ENCODE measurements around the gene RNF217.
"Not testable (repeated sequence)": the region's sequence is repeated elsewhere in the genome, so short reads cannot be mapped to it uniquely, and the experiment has no call there.

The RNF217 gene

DNA sequence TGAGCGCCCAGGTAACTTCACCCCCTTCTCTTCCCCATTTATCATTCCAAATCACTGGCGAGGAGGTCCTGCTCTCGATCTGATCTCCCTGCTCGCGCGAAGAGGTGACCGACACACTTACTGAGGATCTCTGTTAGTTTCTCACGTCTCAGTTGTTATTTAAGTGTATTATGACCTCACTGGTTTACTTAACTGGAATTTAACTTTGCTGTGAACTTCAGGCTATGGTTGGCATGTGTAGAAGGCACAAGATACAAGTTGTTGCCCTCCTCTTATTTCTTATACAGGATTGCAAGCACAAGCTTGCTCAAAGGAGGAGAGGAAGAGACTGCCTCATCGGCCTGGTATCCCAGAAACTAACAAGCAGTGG is 1.2 kb downstream of the RNF217 start:
- Histone ChIP-seq H3K27me3 (ENCODE audit: control insufficient read depth, insufficient read depth, low read length) (peaks cover 9% of the 10 kb centered on the region), H3K9ac (ENCODE audit: low read depth, low read length) (peak overlapping the region; percentile 48), H3K27ac (ENCODE audit: low read depth, low read length) (no peak overlapping the region), H3K9me3 (ENCODE audit: control insufficient read depth, insufficient read depth, low read length) (no peaks in the 10 kb centered on the region), H3K4me3 (ENCODE audit: low read depth, low read length) (peak overlapping the region; percentile 81), H3K36me3 (ENCODE audit: control insufficient read depth, insufficient read depth, low read length) (no peaks in the 10 kb centered on the region), H3K4me1 (ENCODE audit: control insufficient read depth, insufficient read depth, low read length) (peaks cover 19% of the 10 kb centered on the region)

DNA sequence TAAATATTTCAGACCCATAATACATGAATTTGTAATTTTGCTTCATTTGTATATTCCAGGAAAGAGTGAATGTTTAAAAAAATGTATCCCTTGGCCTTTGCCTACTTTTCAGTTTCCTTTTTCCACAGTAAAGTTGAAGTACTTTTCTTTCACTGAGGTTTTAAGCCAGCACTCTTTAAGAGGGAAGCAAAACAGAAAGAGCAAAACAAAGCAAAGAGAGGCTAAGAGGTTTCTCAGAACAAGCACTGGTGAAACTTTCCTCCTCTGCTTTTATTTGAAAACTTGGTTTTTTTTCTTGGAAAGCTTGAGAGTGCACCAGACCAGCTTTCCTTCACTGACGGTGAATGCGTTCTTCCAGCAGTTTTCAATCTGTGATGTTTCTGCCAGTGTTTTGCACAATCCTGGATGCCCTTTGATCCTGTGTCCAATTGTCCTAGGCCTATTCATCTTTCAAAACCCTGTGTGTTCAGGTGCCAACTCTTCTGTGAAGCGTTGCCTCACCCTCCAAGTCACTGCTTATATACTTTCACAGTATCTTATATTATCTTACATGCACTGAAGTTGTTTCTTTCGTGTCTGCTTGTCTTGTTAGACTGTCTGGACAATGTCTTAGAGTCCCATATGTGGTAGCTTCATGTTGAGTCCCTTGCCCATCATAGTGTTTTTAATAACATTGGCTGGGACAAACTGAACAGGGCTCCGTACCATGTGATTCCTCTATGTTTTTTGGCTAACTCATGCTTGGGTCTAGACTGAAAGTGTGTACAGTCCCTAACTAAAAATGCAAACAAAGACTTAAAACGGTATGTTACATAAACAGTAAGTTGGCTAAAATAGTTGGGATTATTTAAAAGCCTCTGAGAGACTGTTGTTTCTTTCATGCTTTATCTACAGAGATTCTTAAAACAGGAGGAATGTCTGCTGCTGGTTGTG is 1.9 kb downstream of the RNF217 start:
- Histone ChIP-seq H3K4me1 (ENCODE audit: control insufficient read depth, insufficient read depth, low read length) (peaks cover 19% of the 10 kb centered on the region), H3K36me3 (ENCODE audit: control insufficient read depth, insufficient read depth, low read length) (no peaks in the 10 kb centered on the region), H3K27ac (ENCODE audit: low read depth, low read length) (no peak overlapping the region), H3K27me3 (ENCODE audit: control insufficient read depth, insufficient read depth, low read length) (peaks cover 9% of the 10 kb centered on the region), H3K4me3 (ENCODE audit: low read depth, low read length) (peak overlapping the region; percentile 81), H3K9ac (ENCODE audit: low read depth, low read length) (no peak overlapping the region), H3K9me3 (ENCODE audit: control insufficient read depth, insufficient read depth, low read length) (no peaks in the 10 kb centered on the region)

DNA sequence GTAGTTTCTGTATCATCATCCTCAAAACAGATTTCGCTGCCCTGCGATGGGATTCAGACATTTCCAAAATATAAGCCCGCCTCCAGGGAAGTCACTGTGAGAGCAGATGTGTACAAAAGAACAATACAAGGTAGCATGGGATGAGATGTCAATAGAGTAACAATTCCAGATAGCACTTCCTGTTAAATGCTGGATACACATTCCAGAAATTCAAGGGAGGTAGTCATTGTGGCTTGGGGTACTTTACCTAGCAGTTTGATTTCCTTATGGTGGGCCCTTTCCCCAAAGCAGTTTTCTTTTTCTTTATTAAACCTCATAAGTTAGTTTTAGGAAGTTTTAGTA is 2.5 kb downstream of the RNF217 start:
- Histone ChIP-seq H3K27me3 (ENCODE audit: control insufficient read depth, insufficient read depth, low read length) (peaks cover 9% of the 10 kb centered on the region), H3K9me3 (ENCODE audit: control insufficient read depth, insufficient read depth, low read length) (no peaks in the 10 kb centered on the region), H3K4me3 (ENCODE audit: low read depth, low read length) (0 out of 2 replicates have a peak overlapping the region, but pooled peaks have one; percentile 81), H3K4me1 (ENCODE audit: control insufficient read depth, insufficient read depth, low read length) (peaks cover 19% of the 10 kb centered on the region), H3K27ac (ENCODE audit: low read depth, low read length) (no peak overlapping the region), H3K36me3 (ENCODE audit: control insufficient read depth, insufficient read depth, low read length) (no peaks in the 10 kb centered on the region), H3K9ac (ENCODE audit: low read depth, low read length) (no peak overlapping the region)

DNA sequence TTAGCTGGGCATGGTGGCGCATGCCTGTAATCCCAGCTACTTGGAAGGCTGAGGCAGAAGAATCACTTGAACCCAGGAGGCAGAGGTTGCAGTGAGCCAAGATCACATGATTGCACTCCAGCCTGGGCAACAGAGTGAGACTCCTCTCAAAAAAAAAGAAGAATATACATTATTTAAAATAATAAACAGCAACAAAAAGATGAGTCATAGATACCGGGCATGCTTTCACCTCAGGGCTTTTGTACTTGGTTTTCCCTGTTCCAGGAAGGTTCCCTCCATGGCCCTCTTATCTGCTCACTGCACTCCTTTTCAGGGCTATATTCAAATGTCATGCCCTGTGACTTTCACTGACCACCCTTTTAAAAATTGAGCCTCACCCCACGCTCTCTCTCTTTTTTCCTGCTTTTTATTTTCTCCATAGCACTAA is 3.2 kb downstream of the RNF217 start:
- H3K9ac ChIP-seq (ENCODE audit: low read depth, low read length); H3K4me3 ChIP-seq (ENCODE audit: low read depth, low read length): not testable (repeated sequence)

DNA sequence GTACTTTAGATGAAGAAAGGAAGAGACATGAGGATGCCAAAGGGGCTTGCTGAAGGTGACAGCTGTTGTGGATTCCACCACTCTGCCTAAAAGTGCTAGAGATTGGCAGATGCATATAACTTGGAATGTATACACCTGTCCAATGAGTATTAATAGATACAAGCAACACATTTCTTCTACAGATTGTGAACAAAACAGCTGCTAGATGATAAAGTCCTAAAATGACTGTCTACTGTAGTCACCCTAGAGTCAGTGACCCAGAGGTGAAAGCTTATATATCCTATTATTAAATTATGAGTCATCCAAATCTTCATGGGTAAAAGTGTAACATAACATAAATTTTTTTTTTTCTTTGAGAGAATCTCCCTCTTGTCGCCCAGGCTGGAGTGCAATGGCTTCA is 5.2 kb downstream of the RNF217 start:
- Histone ChIP-seq H3K4me3 (ENCODE audit: low read depth, low read length) (no peak overlapping the region), H3K4me1 (ENCODE audit: control insufficient read depth, insufficient read depth, low read length) (peaks cover 13% of the 10 kb centered on the region), H3K36me3 (ENCODE audit: control insufficient read depth, insufficient read depth, low read length) (no peaks in the 10 kb centered on the region), H3K9me3 (ENCODE audit: control insufficient read depth, insufficient read depth, low read length) (no peaks in the 10 kb centered on the region), H3K27me3 (ENCODE audit: control insufficient read depth, insufficient read depth, low read length) (no peaks in the 10 kb centered on the region), H3K9ac (ENCODE audit: low read depth, low read length) (no peak overlapping the region), H3K27ac (ENCODE audit: low read depth, low read length) (no peak overlapping the region)

More for the DNA sequence above, 3.2 kb downstream of the RNF217 start:
- not testable (repeated sequence) for H3K27me3 ChIP-seq (ENCODE audit: control insufficient read depth, insufficient read depth, low read length); H3K9me3 ChIP-seq (ENCODE audit: control insufficient read depth, insufficient read depth, low read length); H3K36me3 ChIP-seq (ENCODE audit: control insufficient read depth, insufficient read depth, low read length); H3K27ac ChIP-seq (ENCODE audit: low read depth, low read length)
- H3K4me1 ChIP-seq (ENCODE audit: control insufficient read depth, insufficient read depth, low read length), result peaks cover 19% of the 10 kb centered on the region

DNA sequence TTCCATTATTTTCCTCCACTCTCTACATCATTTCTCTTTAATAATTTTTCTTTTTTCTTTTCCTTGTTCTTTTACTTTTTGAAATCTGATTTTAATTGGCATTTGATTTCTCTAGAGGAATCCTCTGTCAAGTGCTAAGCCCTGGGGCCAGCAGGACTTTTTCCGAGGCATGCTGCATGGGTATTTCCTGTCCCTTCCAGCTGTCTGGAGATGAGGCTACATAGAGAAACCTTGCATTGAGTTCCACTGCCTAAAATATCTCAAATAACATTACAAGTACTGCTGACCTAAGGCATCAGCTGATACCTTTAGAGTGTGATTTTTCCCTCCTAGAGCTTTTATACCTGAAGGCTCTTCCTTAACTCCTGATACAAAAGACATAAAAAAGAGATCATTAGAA is 6.2 kb downstream of the RNF217 start:
- no peak overlapping the region for H3K9ac ChIP-seq (ENCODE audit: low read depth, low read length)
- H3K27ac ChIP-seq (ENCODE audit: low read depth, low read length), result no peak overlapping the region
- peaks cover 2% of the 10 kb centered on the region; the same call in 1 of the 2 replicates for H3K36me3 ChIP-seq (ENCODE audit: control insufficient read depth, insufficient read depth, low read length)
- no peak overlapping the region for H3K4me3 ChIP-seq (ENCODE audit: low read depth, low read length)
- no peaks in the 10 kb centered on the region for H3K9me3 ChIP-seq (ENCODE audit: control insufficient read depth, insufficient read depth, low read length)
- no peaks in the 10 kb centered on the region for H3K27me3 ChIP-seq (ENCODE audit: control insufficient read depth, insufficient read depth, low read length)
- peaks cover 13% of the 10 kb centered on the region for H3K4me1 ChIP-seq (ENCODE audit: control insufficient read depth, insufficient read depth, low read length)

DNA sequence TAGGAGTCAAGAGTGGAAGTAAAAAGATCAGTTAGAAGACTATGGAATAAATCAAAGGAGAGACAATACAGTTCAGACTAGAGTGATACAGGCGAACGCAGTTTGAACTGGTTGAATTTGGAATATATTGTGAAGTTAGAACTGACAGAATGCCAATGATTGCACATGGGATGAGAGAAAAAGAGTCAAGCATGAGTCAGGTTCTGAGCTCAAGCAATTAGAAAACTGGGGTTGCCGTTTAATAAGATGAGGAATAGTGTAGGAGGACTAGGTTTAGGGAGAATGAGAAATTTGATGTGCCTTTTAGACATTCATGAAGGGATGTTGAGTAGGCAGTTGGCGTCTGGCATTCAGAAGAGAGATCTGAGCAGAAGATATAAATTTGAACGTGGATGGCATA is 8.0 kb downstream of the RNF217 start:
- Histone ChIP-seq H3K36me3 (ENCODE audit: control insufficient read depth, insufficient read depth, low read length) (peaks cover 2% of the 10 kb centered on the region; the same call in 1 of the 2 replicates), H3K9ac (ENCODE audit: low read depth, low read length) (no peak overlapping the region), H3K27ac (ENCODE audit: low read depth, low read length) (no peak overlapping the region), H3K9me3 (ENCODE audit: control insufficient read depth, insufficient read depth, low read length) (no peaks in the 10 kb centered on the region), H3K4me1 (ENCODE audit: control insufficient read depth, insufficient read depth, low read length) (no peaks in the 10 kb centered on the region; the same call in 1 of the 2 replicates), H3K4me3 (ENCODE audit: low read depth, low read length) (no peak overlapping the region), H3K27me3 (ENCODE audit: control insufficient read depth, insufficient read depth, low read length) (no peaks in the 10 kb centered on the region)

DNA sequence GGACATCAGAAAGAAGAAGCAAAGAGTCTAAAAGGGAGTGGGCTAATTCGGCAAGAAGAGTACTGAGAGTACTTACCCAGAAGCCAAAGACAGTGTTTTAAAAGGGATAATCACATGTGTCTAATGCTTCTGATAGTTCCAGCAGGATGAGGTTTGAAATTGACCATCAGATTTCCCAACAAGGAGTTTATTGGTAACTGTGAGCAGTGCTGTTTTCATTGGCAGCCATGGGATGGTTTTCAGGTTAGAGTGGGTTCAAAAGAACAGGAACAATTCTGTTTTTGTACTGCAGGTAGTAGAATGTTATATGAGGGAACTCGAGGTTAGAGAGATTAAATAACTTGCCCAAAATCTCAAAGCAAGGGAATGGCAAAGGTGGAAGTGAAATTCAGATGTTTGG is 8.5 kb downstream of the RNF217 start:
- no peak overlapping the region for H3K9ac ChIP-seq (ENCODE audit: low read depth, low read length)
- no peaks in the 10 kb centered on the region for H3K27me3 ChIP-seq (ENCODE audit: control insufficient read depth, insufficient read depth, low read length)
- H3K4me1 ChIP-seq (ENCODE audit: control insufficient read depth, insufficient read depth, low read length), result no peaks in the 10 kb centered on the region; the same call in 1 of the 2 replicates
- no peak overlapping the region for H3K27ac ChIP-seq (ENCODE audit: low read depth, low read length)
- peaks cover 2% of the 10 kb centered on the region; the same call in 1 of the 2 replicates for H3K36me3 ChIP-seq (ENCODE audit: control insufficient read depth, insufficient read depth, low read length)
- H3K4me3 ChIP-seq (ENCODE audit: low read depth, low read length), result no peak overlapping the region
- H3K9me3 ChIP-seq (ENCODE audit: control insufficient read depth, insufficient read depth, low read length), result no peaks in the 10 kb centered on the region

DNA sequence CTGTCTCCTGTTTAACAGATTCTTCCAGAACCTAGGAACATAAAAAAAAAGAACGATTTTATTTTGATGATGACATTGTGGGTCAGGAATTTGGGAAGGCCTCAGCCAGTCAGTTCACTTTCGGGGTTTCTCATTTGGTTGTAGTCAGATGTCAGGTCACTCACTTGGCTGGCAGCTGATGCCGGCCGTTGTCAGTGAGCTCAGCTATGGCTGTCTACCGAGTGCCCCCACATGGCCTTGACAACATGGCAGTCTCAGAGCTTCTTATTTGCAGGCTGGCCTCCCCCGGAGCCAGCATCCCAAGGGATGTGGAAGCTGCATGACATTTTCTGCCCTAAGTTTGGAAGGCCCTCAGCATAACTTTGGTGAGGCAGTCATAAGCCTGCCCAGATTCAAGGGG is 11.5 kb downstream of the RNF217 start:
- no peak overlapping the region for H3K9ac ChIP-seq (ENCODE audit: low read depth, low read length)
- H3K4me1 ChIP-seq (ENCODE audit: control insufficient read depth, insufficient read depth, low read length), result no peaks in the 10 kb centered on the region; the same call in 1 of the 2 replicates
- H3K9me3 ChIP-seq (ENCODE audit: control insufficient read depth, insufficient read depth, low read length), result peaks cover 9% of the 10 kb centered on the region; the same call in 1 of the 2 replicates
- no peaks in the 10 kb centered on the region for H3K27me3 ChIP-seq (ENCODE audit: control insufficient read depth, insufficient read depth, low read length)
- H3K4me3 ChIP-seq (ENCODE audit: low read depth, low read length), result no peak overlapping the region
- no peak overlapping the region for H3K27ac ChIP-seq (ENCODE audit: low read depth, low read length)
- H3K36me3 ChIP-seq (ENCODE audit: control insufficient read depth, insufficient read depth, low read length), result peaks cover 10% of the 10 kb centered on the region; the same call in 1 of the 2 replicates

DNA sequence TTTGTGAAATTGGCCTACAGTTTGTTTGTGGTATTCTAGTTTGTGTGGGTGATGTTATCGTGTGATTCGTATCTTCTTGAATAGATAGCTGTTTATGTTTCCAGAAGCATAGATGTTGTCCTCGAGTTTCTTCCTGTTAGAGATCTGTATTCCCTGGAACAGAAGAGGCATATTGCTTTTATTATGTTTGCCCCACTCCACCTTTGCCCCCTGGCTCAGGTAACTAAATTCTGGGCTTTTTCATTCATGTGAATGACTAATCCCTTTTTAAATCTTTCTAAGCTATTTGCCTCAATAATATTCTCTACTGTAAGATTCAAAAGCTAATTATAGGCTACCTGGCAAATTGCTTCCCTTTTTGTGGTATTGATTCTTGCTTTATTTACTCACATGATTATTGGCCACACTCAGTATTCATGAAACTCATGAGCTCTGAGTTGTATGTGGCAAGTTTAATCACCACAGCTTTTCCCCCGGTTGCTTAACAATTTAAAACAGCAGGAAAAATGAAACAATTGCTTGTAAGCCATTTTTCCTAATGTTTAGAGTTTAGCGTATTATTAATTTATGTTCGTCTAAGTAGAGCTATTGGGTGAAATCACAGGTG is 12.6 kb downstream of the RNF217 start:
- Histone ChIP-seq H3K36me3 (ENCODE audit: control insufficient read depth, insufficient read depth, low read length) (peaks cover 13% of the 10 kb centered on the region; the same call in 1 of the 2 replicates), H3K4me3 (ENCODE audit: low read depth, low read length) (no peak overlapping the region), H3K27me3 (ENCODE audit: control insufficient read depth, insufficient read depth, low read length) (no peaks in the 10 kb centered on the region)

More for the DNA sequence above, 12.6 kb downstream of the RNF217 start:
- H3K27ac ChIP-seq (ENCODE audit: low read depth, low read length), result no peak overlapping the region
- H3K4me1 ChIP-seq (ENCODE audit: control insufficient read depth, insufficient read depth, low read length), result peaks cover under 1% of the 10 kb centered on the region; the same call in 1 of the 2 replicates
- peaks cover 9% of the 10 kb centered on the region for H3K9me3 ChIP-seq (ENCODE audit: control insufficient read depth, insufficient read depth, low read length)
- no peak overlapping the region for H3K9ac ChIP-seq (ENCODE audit: low read depth, low read length)
